Upper lobe of left lung (tissue), 6 donors: Measurements from ENCODE around the gene CLTCL1. TPM values are rescaled to one million over a fixed set of nuclear protein-coding genes. Genes with fewer than 3 reads are reported as not detected.

ENCODE experiments used
- ATAC-seq, 2 donors: fragments of 200-7000 bp; cut with Tn5 transposase; one replicate each; pipeline ENCODE4 v1.9.1; 2022; ENCODE audit warnings: mild to moderate bottlenecking in 2 of 2, moderate library complexity in 2 of 2; ENCODE audit not compliant: low FRiP score in 2 of 2
- DNase-seq, 2 donors: peaks; one replicate each; pipeline ENCODE4 v3.0.0-alpha.2; 2019 to 2020
- H3K27ac ChIP-seq, 4 donors: fragments of 200-600 bp; sonication (generic); one replicate each; pipeline ENCODE4 v1.5.1; 2016 to 2019
- H3K27me3 ChIP-seq, 4 donors: fragments of 200-600 bp; sonication (generic); one replicate each; pipeline ENCODE4 v1.5.1; 2017 to 2019
- H3K36me3 ChIP-seq, 4 donors: fragments of 200-600 bp; sonication (generic); one replicate each; pipeline ENCODE4 v1.5.1; 2016 to 2019
- H3K4me1 ChIP-seq, 4 donors: fragments of 200-600 bp; sonication (generic); one replicate each; pipeline ENCODE4 v1.5.1; 2018 to 2019
- H3K4me3 ChIP-seq, 4 donors: fragments of 200-600 bp; sonication (generic); one replicate each; pipeline ENCODE4 v1.5.1; 2017 to 2019; ENCODE audit warnings: mild to moderate bottlenecking in 2 of 4, moderate library complexity in 1 of 4
- H3K9me3 ChIP-seq, 4 donors: fragments of 200-600 bp; sonication (generic); one replicate each; pipeline ENCODE4 v1.5.1; 2018 to 2019
- CTCF ChIP-seq, 6 experiments: fragments of 450-650 bp in 4 of 6; fragments of 200-600 bp in 2 of 6; sonication (generic) in 2 of 6; IDR thresholded peaks; one replicate each; pipeline ENCODE4 v1.5.1; 2016 to 2019; ENCODE audit warnings: antibody characterized with exemption in 6 of 6
- EP300 ChIP-seq, 4 donors: sonication (generic); formaldehyde crosslinking; IDR thresholded peaks; one replicate each; pipeline ENCODE4 v1.5.1; 2017; ENCODE audit warnings: antibody characterized with exemption in 4 of 4, control low read depth in 2 of 4
- POLR2A ChIP-seq, 4 donors: fragments of 450-650 bp; IDR thresholded peaks; one replicate each; pipeline ENCODE4 v1.5.1; 2016 to 2017; ENCODE audit warnings: antibody characterized with exemption in 4 of 4, mild to moderate bottlenecking in 2 of 4
- POLR2AphosphoS5 ChIP-seq, 2 donors: sonication (generic); formaldehyde crosslinking; IDR thresholded peaks; one replicate each; pipeline ENCODE4 v1.5.1; 2017; ENCODE audit warnings: antibody characterized with exemption in 2 of 2
- WGBS, 2 donors: methylation state at CpG; one replicate each; pipeline ENCODE4 v1.1.5; 2017 to 2018; 5-methylcytosine and 5-hydroxymethylcytosine counted together
- total RNA-seq, 6 donors: library from RNA; depleted of rRNA in 4 of 6; stranded (reverse); fragments of >200 nt in 4 of 6; gene quantifications; one replicate each; pipeline versions ENCODE4 v1.1.0 to v1.2.1, GENCODE V29; 2016 to 2021
- donor health status: DM: no; HTN: no; CAD: no; lungs with moderate emphysema.
- donor health status: DM: no; HTN: yes; CAD: no; lungs with severe emphysema.

The CLTCL1 gene
- total RNA-seq, 6 donors from 2014 or later = 3.0 to 14.7 (median 6.0) TPM

GRCh38 chr22:19277785-19278184 lies 13.7 kb downstream of the CLTCL1 start:
- Histone ChIP-seq H3K4me3 (no peak overlapping the region), H3K27me3 (no peaks in the 10 kb centered on the region), H3K27ac (no peak overlapping the region), H3K36me3 (peaks cover 0 to 13% (median 0%) of the 10 kb centered on the region in 4 donors), H3K9me3 (no peaks in the 10 kb centered on the region), H3K4me1 (no peaks in the 10 kb centered on the region)
- DNase-seq (no peak), ATAC-seq (no peak)
- WGBS, 2 donors = 95 to 98% methylated on average over 8 of the region's 8 CpGs
- no peak for TF ChIP-seq POLR2AphosphoS5 (IDR thresholded peaks at IDR 0.05)
- no peak for TF ChIP-seq CTCF (IDR thresholded peaks at IDR 0.05)
- no peak for TF ChIP-seq POLR2A (IDR thresholded peaks at IDR 0.05)
- TF ChIP-seq EP300 (IDR thresholded peaks at IDR 0.05) = no peak

- Histone ChIP-seq H3K4me3 (no peak overlapping the region), H3K27ac (no peak overlapping the region), H3K9me3 (no peaks in the 10 kb centered on the region), H3K27me3 (no peaks in the 10 kb centered on the region), H3K36me3 (peaks cover 0 to 13% (median 0%) of the 10 kb centered on the region in 4 donors), H3K4me1 (no peaks in the 10 kb centered on the region)
- WGBS, 2 donors = 49 to 52% methylated on average over 6 of the region's 6 CpGs
- no peak for TF ChIP-seq CTCF (IDR thresholded peaks at IDR 0.05)
- TF ChIP-seq POLR2A (IDR thresholded peaks at IDR 0.05) = no peak
- no peak for DNase-seq
- ATAC-seq = no peak
Measured at GRCh38 chr22:19275919-19276600, 15.5 kb downstream of the CLTCL1 start.

- DNase-seq (no peak), ATAC-seq (no peak)
- H3K36me3 ChIP-seq = peaks cover 0 to 13% (median 0%) of the 10 kb centered on the region in 4 donors
- H3K27ac ChIP-seq = no peak overlapping the region
- H3K4me1 ChIP-seq = no peaks in the 10 kb centered on the region
- 78 to 93% methylated on average over 7 of the region's 7 CpGs for WGBS, 2 donors
- H3K27me3 ChIP-seq = no peaks in the 10 kb centered on the region
- no peaks in the 10 kb centered on the region for H3K9me3 ChIP-seq
- no peak for TF ChIP-seq POLR2AphosphoS5 (IDR thresholded peaks at IDR 0.05)
- no peak for TF ChIP-seq POLR2A (IDR thresholded peaks at IDR 0.05)
- TF ChIP-seq CTCF (IDR thresholded peaks at IDR 0.05) = no peak
- TF ChIP-seq EP300 (IDR thresholded peaks at IDR 0.05) = no peak
- no peak overlapping the region for H3K4me3 ChIP-seq
Measured at GRCh38 chr22:19275513-19275912, 16.0 kb downstream of the CLTCL1 start.

GRCh38 chr22:19275104-19275503 lies 16.4 kb downstream of the CLTCL1 start:
- ATAC-seq = no peak
- Histone ChIP-seq H3K4me1 (no peaks in the 10 kb centered on the region), H3K36me3 (peaks cover 0 to 13% (median 0%) of the 10 kb centered on the region in 4 donors), H3K4me3 (no peak overlapping the region), H3K27me3 (no peaks in the 10 kb centered on the region), H3K27ac (no peak overlapping the region), H3K9me3 (no peaks in the 10 kb centered on the region)
- 94 to 97% methylated on average over 8 of the region's 8 CpGs for WGBS, 2 donors
- TF ChIP-seq CTCF (IDR thresholded peaks at IDR 0.05) (no peak), POLR2A (IDR thresholded peaks at IDR 0.05) (no peak), EP300 (IDR thresholded peaks at IDR 0.05) (no peak), POLR2AphosphoS5 (IDR thresholded peaks at IDR 0.05) (no peak)
- DNase-seq = no peak
